Caki2 (cell line): ENCODE results near the gene PPP1R14C. TPM values are rescaled to one million over a fixed set of nuclear protein-coding genes. Genes with fewer than 3 reads are reported as not detected.

Source experiments
- DNase-seq: peaks from one replicate; pipeline ENCODE4 v3.0.0-alpha.2; 2015; ENCODE audit warnings: low read depth
- in situ Hi-C: cut with HindIII; loops from 2 replicates; pipeline ENCODE4 v1.10.0; 2016; ENCODE audit warnings: low sequenced_read_pairs, low pct_unique_long_range_greater_than_20kb, mixed read lengths
- total RNA-seq: library from RNA; depleted of rRNA; stranded (reverse); fragments of >200 nt; shearing (Covaris generic); gene quantifications from 2 replicates; pipeline ENCODE4 v1.2.3, GENCODE V29; 2014; ENCODE audit warnings: low replicate concordance

The PPP1R14C gene
- total RNA-seq, 1 experiment from 2014 or later, result 28.8 TPM

GRCh38 chr6:150271172-150271500 is 128.3 kb downstream of the PPP1R14C start:
- no peak for DNase-seq
- in situ Hi-C loops, result no loop called here

- DNase-seq, result no peak
- in situ Hi-C loops, result no loop called here
Measured at GRCh38 chr6:150271501-150272263, 128.8 kb downstream of the PPP1R14C start.

GRCh38 chr6:150272264-150272975 is 129.6 kb downstream of the PPP1R14C start:
- no peak for DNase-seq
- in situ Hi-C loops, result no loop called here

GRCh38 chr6:150272976-150273315 is 130.1 kb downstream of the PPP1R14C start:
- DNase-seq, result no peak
- in situ Hi-C loops, result no loop called here

- in situ Hi-C loops, result no loop called here
- no peak for DNase-seq
Measured at GRCh38 chr6:150273457-150274309, 130.8 kb downstream of the PPP1R14C start.

GRCh38 chr6:150275489-150275888 is 132.6 kb downstream of the PPP1R14C start:
- in situ Hi-C loops, result no loop called here
- DNase-seq, result no peak

- DNase-seq, result no peak
- in situ Hi-C loops, result no loop called here
Measured at GRCh38 chr6:150276168-150276936, 133.5 kb downstream of the PPP1R14C start.

GRCh38 chr6:150276937-150277742 is 134.3 kb downstream of the PPP1R14C start:
- no peak for DNase-seq
- in situ Hi-C loops, result no loop called here

GRCh38 chr6:150279533-150279932 is 136.7 kb downstream of the PPP1R14C start:
- no peak for DNase-seq
- in situ Hi-C loops, result no loop called here

- in situ Hi-C loops, result no loop called here
- no peak for DNase-seq
Measured at GRCh38 chr6:150280703-150281102, 137.9 kb downstream of the PPP1R14C start.

GRCh38 chr6:150281767-150282166 is 138.9 kb downstream of the PPP1R14C start:
- in situ Hi-C loops, result no loop called here
- DNase-seq, result no peak

- no peak for DNase-seq
- in situ Hi-C loops, result no loop called here
Measured at GRCh38 chr6:150282806-150283205, 140.0 kb downstream of the PPP1R14C start.

GRCh38 chr6:150286460-150286859 is 143.6 kb downstream of the PPP1R14C start:
- no peak for DNase-seq
- in situ Hi-C loops, result no loop called here

GRCh38 chr6:150286912-150287311 is 144.1 kb downstream of the PPP1R14C start:
- in situ Hi-C loops, result no loop called here
- DNase-seq, result no peak

- in situ Hi-C loops, result no loop called here
- no peak for DNase-seq
Measured at GRCh38 chr6:150288456-150288855, 145.6 kb downstream of the PPP1R14C start.

- in situ Hi-C loops, result no loop called here
- DNase-seq, result no peak
Measured at GRCh38 chr6:150289454-150290071, 146.7 kb downstream of the PPP1R14C start.

GRCh38 chr6:150290429-150290828 is 147.6 kb downstream of the PPP1R14C start:
- no peak for DNase-seq
- in situ Hi-C loops, result no loop called here
